ENCODE data around the gene SLIT1. TPM values are rescaled to one million over a fixed set of nuclear protein-coding genes. Genes with fewer than 3 reads are reported as not detected.

SLIT1 gene
- total and polyA plus RNA-seq, 12 donors, result 0.05 to 0.65 (median 0.15) TPM

Other genes starting within 250 kb of the SLIT1 start
- gene ARHGAP19, start 106.7 kb upstream of the SLIT1 start, total RNA-seq, result 10 to 100 TPM in 1 of 9 donors, 1 to 10 TPM in 8; 4.3 to 15.0 (median 6.9) TPM
- gene ARHGAP19, start 106.7 kb upstream of the SLIT1 start, polyA plus RNA-seq, result 1 to 10 TPM; 1.7 to 7.6 (median 2.2) TPM
- 10 to 100 TPM in 2 of 9 donors, 1 to 10 TPM in 7; 2.0 to 11.1 (median 7.4) TPM for gene FRAT1, start 133.3 kb upstream of the SLIT1 start, total RNA-seq
- 1 to 10 TPM; 1.3 to 2.7 (median 2.3) TPM for gene FRAT1, start 133.3 kb upstream of the SLIT1 start, polyA plus RNA-seq
- gene FRAT2, start 148.8 kb upstream of the SLIT1 start, total RNA-seq, result 10 to 100 TPM in 5 of 9 donors, 1 to 10 TPM in 4; 3.4 to 17.9 (median 10.0) TPM
- 1 to 10 TPM; 2.8 to 4.1 (median 3.3) TPM for gene FRAT2, start 148.8 kb upstream of the SLIT1 start, polyA plus RNA-seq
- 10 to 100 TPM; 13.3 to 56.9 (median 27.5) TPM for gene RRP12, start 215.4 kb upstream of the SLIT1 start, total RNA-seq
- 10 to 100 TPM; 27.2 to 42.9 (median 35.6) TPM for gene RRP12, start 215.4 kb upstream of the SLIT1 start, polyA plus RNA-seq
- 100 to 1,000 TPM; 307 to 578 (median 404) TPM for gene PGAM1, start 240.2 kb upstream of the SLIT1 start, total RNA-seq
- gene PGAM1, start 240.2 kb upstream of the SLIT1 start, polyA plus RNA-seq, result 100 to 1,000 TPM in 1 of 3 donors, 10 to 100 TPM in 2; 55.4 to 627 (median 84.4) TPM

All from adrenal gland (tissue), 12 donors.